ENCODE results near the gene SESTD1.

DNA sequence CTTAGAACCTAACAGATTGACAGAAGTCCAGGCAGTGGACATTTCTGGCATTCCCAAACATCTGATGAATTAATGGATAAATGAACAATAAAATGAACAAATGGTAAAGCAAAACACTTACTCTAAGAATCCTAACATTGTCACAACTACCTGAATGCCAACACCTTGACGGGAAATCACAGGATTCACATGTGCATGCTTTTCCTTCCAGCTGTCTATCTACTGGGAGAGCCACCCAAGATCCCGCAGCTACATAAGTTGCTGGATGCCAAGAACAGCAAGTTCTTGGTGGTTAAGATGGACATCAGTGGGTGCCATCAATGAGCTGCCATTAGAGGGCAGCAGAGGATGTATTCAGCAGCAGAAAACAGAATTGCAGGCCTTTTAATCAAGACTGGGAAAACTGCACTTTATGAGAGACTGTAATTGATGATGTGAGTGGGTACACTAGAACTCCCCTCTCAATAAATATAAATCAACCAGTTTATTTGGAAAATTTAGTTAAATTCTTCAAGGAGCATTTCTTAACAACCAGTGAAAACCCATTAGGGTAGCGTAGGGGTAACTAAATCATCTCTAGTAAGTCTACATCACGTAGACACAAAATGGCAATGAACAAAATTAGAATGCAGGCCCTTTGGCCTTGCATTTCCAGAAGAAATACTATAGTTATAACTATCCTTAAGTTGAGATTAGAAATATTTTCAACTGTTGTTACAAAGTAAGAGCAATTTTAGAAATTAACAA is 45.6 kb downstream of the SESTD1 start:
- TF ChIP-seq EZH2 (IDR thresholded peaks at IDR 0.05; ENCODE audit: borderline replicate concordance, insufficient read depth, low read length, poor library complexity, severe bottlenecking): no peak
- TF ChIP-seq, protein P1, sequence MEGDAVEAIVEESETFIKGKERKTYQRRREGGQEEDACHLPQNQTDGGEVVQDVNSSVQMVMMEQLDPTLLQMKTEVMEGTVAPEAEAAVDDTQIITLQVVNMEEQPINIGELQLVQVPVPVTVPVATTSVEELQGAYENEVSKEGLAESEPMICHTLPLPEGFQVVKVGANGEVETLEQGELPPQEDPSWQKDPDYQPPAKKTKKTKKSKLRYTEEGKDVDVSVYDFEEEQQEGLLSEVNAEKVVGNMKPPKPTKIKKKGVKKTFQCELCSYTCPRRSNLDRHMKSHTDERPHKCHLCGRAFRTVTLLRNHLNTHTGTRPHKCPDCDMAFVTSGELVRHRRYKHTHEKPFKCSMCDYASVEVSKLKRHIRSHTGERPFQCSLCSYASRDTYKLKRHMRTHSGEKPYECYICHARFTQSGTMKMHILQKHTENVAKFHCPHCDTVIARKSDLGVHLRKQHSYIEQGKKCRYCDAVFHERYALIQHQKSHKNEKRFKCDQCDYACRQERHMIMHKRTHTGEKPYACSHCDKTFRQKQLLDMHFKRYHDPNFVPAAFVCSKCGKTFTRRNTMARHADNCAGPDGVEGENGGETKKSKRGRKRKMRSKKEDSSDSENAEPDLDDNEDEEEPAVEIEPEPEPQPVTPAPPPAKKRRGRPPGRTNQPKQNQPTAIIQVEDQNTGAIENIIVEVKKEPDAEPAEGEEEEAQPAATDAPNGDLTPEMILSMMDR (IDR thresholded peaks at IDR 0.05; ENCODE audit: poor library complexity, severe bottlenecking): peak; percentile 74
- TF ChIP-seq MXI1 (conservative IDR thresholded peaks at IDR 0.05; ENCODE audit: poor library complexity, severe bottlenecking): no peak
- no peak for TF ChIP-seq POLR2AphosphoS5 (IDR thresholded peaks at IDR 0.05)
- TF ChIP-seq SMC3 (conservative IDR thresholded peaks at IDR 0.05; ENCODE audit: poor library complexity): peak; percentile 74
- TF ChIP-seq EP300 (conservative IDR thresholded peaks at IDR 0.05; ENCODE audit: poor library complexity, severe bottlenecking): no peak

Data from neural cell (in vitro differentiated cells).